CD1c-positive myeloid dendritic cell (primary cell): ENCODE results near the gene RAVER1.
"Not testable (repeated sequence)": the region's sequence is repeated elsewhere in the genome, so short reads cannot be mapped to it uniquely, and the experiment has no call there.

Experiments
- DNase-seq: peaks from one replicate; pipeline ENCODE4 v3.0.0-alpha.2; 2016; ENCODE audit errors: extremely low spot score

Gene RAVER1

GRCh38 chr19:10332965-10333757, at the start of gene RAVER1:
RAVER1 (minus strand) TSS chr19:10333529; CDS start chr19:10333507, 22 bp downstream.
- peak; percentile 99 for DNase-seq

- not testable (repeated sequence) for DNase-seq
Measured at GRCh38 chr19:10383223-10383499, 49.8 kb upstream of the RAVER1 start.

GRCh38 chr19:10380313-10381102, 47.2 kb upstream of the RAVER1 start, which contains the start of gene TYK2:
TYK2 (minus strand) TSS chr19:10380572; CDS start chr19:10378406, 2,166 bp downstream.
- DNase-seq, result peak; percentile 99

- DNase-seq, result no peak
Measured at GRCh38 chr19:10379880-10380312, 46.6 kb upstream of the RAVER1 start.

- DNase-seq, result no peak
Measured at GRCh38 chr19:10378124-10378523, 44.8 kb upstream of the RAVER1 start.

- not testable (repeated sequence) for DNase-seq
Measured at GRCh38 chr19:10377140-10377640, 43.9 kb upstream of the RAVER1 start.

- peak; percentile 43 for DNase-seq
Measured at GRCh38 chr19:10374931-10375330, 41.6 kb upstream of the RAVER1 start.

GRCh38 chr19:10372690-10373089, 39.4 kb upstream of the RAVER1 start:
- DNase-seq, result peak; percentile 88

GRCh38 chr19:10368101-10368803, 34.9 kb upstream of the RAVER1 start:
- no peak for DNase-seq

- not testable (repeated sequence) for DNase-seq
Measured at GRCh38 chr19:10366950-10367512, 33.7 kb upstream of the RAVER1 start.

GRCh38 chr19:10365518-10365917, 32.2 kb upstream of the RAVER1 start:
- DNase-seq, result no peak

- DNase-seq, result no peak
Measured at GRCh38 chr19:10364644-10365043, 31.3 kb upstream of the RAVER1 start.

GRCh38 chr19:10363789-10364281, 30.5 kb upstream of the RAVER1 start:
- DNase-seq, result no peak

GRCh38 chr19:10362259-10362658, 28.9 kb upstream of the RAVER1 start:
- no peak for DNase-seq

- no peak for DNase-seq
Measured at GRCh38 chr19:10361569-10362011, 28.3 kb upstream of the RAVER1 start.

GRCh38 chr19:10356431-10356830, 23.1 kb upstream of the RAVER1 start:
- no peak for DNase-seq

GRCh38 chr19:10353793-10354391, 20.6 kb upstream of the RAVER1 start:
- DNase-seq, result peak; percentile 35

- no peak for DNase-seq
Measured at GRCh38 chr19:10352764-10353671, 19.7 kb upstream of the RAVER1 start.

- peak; percentile 93 for DNase-seq
Measured at GRCh38 chr19:10346509-10346908, 13.2 kb upstream of the RAVER1 start.

- DNase-seq, result no peak
Measured at GRCh38 chr19:10344780-10345179, 11.5 kb upstream of the RAVER1 start.
